Measurements from ENCODE around the gene JARID2.

Gene JARID2

DNA sequence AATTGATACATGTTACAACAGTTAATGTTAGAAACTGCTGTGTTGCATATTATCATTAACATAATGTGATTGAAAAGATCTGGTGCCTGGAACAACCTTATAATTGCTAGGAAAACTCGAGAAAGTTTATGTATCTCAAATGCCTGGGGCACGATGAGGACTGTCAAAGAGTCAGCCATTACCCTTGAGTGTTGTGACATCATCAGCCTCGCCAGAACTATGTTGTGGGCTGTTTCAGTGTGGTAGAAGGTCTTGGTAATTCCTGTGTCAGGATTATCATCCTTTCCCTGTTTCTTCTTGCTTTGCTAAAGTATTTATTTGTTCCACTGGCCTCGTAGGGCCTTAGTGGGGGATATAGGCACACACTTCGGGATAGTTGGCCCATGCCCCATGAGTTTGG, 231.9 kb downstream of the JARID2 start:
- no peak overlapping the region for H2AFZ ChIP-seq (ENCODE audit: low read length)
- no peak for TF ChIP-seq EZH2 (IDR thresholded peaks at IDR 0.05; ENCODE audit: borderline replicate concordance, low read length)
- TF ChIP-seq, protein P1, sequence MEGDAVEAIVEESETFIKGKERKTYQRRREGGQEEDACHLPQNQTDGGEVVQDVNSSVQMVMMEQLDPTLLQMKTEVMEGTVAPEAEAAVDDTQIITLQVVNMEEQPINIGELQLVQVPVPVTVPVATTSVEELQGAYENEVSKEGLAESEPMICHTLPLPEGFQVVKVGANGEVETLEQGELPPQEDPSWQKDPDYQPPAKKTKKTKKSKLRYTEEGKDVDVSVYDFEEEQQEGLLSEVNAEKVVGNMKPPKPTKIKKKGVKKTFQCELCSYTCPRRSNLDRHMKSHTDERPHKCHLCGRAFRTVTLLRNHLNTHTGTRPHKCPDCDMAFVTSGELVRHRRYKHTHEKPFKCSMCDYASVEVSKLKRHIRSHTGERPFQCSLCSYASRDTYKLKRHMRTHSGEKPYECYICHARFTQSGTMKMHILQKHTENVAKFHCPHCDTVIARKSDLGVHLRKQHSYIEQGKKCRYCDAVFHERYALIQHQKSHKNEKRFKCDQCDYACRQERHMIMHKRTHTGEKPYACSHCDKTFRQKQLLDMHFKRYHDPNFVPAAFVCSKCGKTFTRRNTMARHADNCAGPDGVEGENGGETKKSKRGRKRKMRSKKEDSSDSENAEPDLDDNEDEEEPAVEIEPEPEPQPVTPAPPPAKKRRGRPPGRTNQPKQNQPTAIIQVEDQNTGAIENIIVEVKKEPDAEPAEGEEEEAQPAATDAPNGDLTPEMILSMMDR (IDR thresholded peaks at IDR 0.05; ENCODE audit: low read length): no peak
- no peak overlapping the region for H3K27ac ChIP-seq (ENCODE audit: low read depth, low read length, poor library complexity, severe bottlenecking)
- no peaks in the 10 kb centered on the region for H3K9me3 ChIP-seq (ENCODE audit: low read length)
- H3K9ac ChIP-seq (ENCODE audit: low read length): no peak overlapping the region
- no peaks in the 10 kb centered on the region for H3K4me1 ChIP-seq (ENCODE audit: insufficient read depth, low read length, severe bottlenecking)
- H3K79me2 ChIP-seq (ENCODE audit: insufficient read depth, low read length): no peaks in the 10 kb centered on the region
- no peak overlapping the region for H3K4me3 ChIP-seq (ENCODE audit: low read depth, low read length, poor library complexity, severe bottlenecking)
- H4K20me1 ChIP-seq (ENCODE audit: insufficient read depth, low read length): no peaks in the 10 kb centered on the region
- H3K9me2 ChIP-seq (ENCODE audit: low read depth, low read length): no peaks in the 10 kb centered on the region
- no peaks in the 10 kb centered on the region for H3F3A ChIP-seq (ENCODE audit: insufficient read depth, low read length)
- no peaks in the 10 kb centered on the region for H3K36me3 ChIP-seq (ENCODE audit: insufficient read depth, low read length)
- no peaks in the 10 kb centered on the region for H3K27me3 ChIP-seq (ENCODE audit: insufficient read depth, low read length)
- H3K4me2 ChIP-seq (ENCODE audit: low read length): no peak overlapping the region

DNA sequence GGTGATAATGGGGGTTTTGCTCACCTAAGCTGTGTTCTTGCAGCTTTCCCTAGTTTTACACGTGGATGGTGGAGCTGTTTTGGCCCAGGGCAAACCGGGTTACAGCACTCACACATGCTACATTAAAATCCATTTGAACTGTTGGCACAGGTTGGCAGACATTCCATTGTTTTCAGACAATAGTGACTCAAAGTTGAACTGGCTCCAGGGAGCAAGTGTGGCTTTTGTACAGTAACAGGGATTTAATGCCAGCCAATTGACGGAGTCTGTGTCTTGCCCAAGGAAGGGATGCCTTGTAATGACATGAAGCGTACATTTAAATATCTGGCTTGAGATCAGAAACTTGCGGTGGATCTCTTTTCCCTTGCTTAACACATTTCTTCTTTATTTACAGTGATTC, 233.9 kb downstream of the JARID2 start:
- Histone ChIP-seq H3K27ac (ENCODE audit: low read depth, low read length, poor library complexity, severe bottlenecking) (no peak overlapping the region), H4K20me1 (ENCODE audit: insufficient read depth, low read length) (no peaks in the 10 kb centered on the region), H3K79me2 (ENCODE audit: insufficient read depth, low read length) (no peaks in the 10 kb centered on the region)

DNA sequence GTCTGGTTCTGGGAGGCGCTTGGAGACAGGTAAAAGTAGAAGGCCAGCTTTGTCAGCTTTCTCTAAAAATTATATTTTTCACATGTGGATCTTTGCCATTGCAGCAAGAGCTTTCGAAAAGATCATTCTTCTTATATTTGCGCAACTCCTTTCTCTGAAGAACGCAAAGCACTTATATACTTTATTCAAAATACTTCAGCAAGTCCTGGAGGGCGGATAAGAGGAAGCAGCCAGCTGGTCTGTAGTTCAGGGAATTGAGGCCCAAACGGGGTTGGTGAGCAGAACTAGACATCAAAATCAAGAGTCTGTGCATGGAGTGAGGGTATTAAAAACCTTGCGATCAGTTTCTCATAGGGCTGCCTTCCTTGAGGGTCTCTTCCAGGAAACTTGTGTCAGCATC, 234.7 kb downstream of the JARID2 start:
- Histone ChIP-seq H3K4me2 (ENCODE audit: low read length) (no peak overlapping the region), H3K4me1 (ENCODE audit: insufficient read depth, low read length, severe bottlenecking) (no peaks in the 10 kb centered on the region), H3K27ac (ENCODE audit: low read depth, low read length, poor library complexity, severe bottlenecking) (no peak overlapping the region), H3K79me2 (ENCODE audit: insufficient read depth, low read length) (no peaks in the 10 kb centered on the region), H3K36me3 (ENCODE audit: insufficient read depth, low read length) (no peaks in the 10 kb centered on the region), H3K4me3 (ENCODE audit: low read depth, low read length, poor library complexity, severe bottlenecking) (no peak overlapping the region), H3K9ac (ENCODE audit: low read length) (no peak overlapping the region), H3K27me3 (ENCODE audit: insufficient read depth, low read length) (no peaks in the 10 kb centered on the region), H3F3A (ENCODE audit: insufficient read depth, low read length) (no peaks in the 10 kb centered on the region), H2AFZ (ENCODE audit: low read length) (no peak overlapping the region), H3K9me3 (ENCODE audit: low read length) (no peaks in the 10 kb centered on the region), H3K9me2 (ENCODE audit: low read depth, low read length) (no peaks in the 10 kb centered on the region), H4K20me1 (ENCODE audit: insufficient read depth, low read length) (no peaks in the 10 kb centered on the region)
- no peak for TF ChIP-seq EZH2 (IDR thresholded peaks at IDR 0.05; ENCODE audit: borderline replicate concordance, low read length)

More for the DNA sequence above, 233.9 kb downstream of the JARID2 start:
- Histone ChIP-seq H3K4me3 (ENCODE audit: low read depth, low read length, poor library complexity, severe bottlenecking) (no peak overlapping the region), H3K27me3 (ENCODE audit: insufficient read depth, low read length) (no peaks in the 10 kb centered on the region), H3K9ac (ENCODE audit: low read length) (no peak overlapping the region), H3F3A (ENCODE audit: insufficient read depth, low read length) (no peaks in the 10 kb centered on the region), H3K4me2 (ENCODE audit: low read length) (no peak overlapping the region), H3K36me3 (ENCODE audit: insufficient read depth, low read length) (no peaks in the 10 kb centered on the region), H2AFZ (ENCODE audit: low read length) (no peak overlapping the region), H3K4me1 (ENCODE audit: insufficient read depth, low read length, severe bottlenecking) (no peaks in the 10 kb centered on the region), H3K9me2 (ENCODE audit: low read depth, low read length) (no peaks in the 10 kb centered on the region), H3K9me3 (ENCODE audit: low read length) (no peaks in the 10 kb centered on the region)
- TF ChIP-seq, protein P1 (IDR thresholded peaks at IDR 0.05; ENCODE audit: low read length): no peak
- TF ChIP-seq EZH2 (IDR thresholded peaks at IDR 0.05; ENCODE audit: borderline replicate concordance, low read length): no peak

All from OCI-LY1 (cell line).